Pons (tissue), 1 donor: ENCODE data around the gene TTLL11.

Experiments
- DNase-seq: peaks from one replicate; pipeline ENCODE4 v3.0.0-alpha.2; 2016; ENCODE audit warnings: low spot score

Gene TTLL11

DNA sequence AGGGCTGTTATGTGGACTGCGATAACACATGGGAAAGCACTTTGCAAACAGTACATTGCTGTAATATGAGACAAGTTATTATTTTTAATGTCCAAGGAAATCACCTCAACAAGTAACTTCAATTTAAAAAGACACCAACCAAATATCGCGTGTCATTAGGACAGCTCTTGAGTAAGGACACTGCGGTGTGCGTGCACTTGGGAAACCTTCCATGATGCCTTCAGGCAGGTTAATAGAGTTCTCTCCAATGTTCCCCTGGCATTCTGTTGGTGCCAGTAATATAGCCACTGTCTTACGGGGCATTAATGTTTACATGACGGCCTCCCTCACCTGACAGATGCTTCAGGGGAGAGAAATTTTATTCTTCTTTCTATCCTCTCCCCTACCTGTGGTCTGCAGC, 42.9 kb downstream of the TTLL11 start:
- no peak for DNase-seq

DNA sequence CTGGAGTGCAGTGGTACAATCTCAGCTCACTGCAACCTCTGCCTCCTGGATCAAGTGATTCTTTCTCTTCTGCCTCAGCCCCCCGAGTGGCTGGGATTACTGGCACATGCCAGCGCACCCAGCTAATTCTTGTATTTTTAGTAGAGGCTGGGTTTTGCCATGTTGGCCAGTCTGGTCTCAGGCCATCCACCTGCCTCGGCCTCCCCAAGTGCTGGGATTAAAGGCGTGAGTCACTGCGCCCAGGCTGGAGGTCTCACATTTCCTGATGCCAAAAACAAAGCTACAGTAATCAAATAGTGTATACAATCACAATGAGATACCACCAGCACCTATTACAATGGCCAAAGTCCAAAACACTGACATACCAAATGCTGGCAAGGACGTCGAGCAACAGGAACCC, 51.1 kb downstream of the TTLL11 start:
- no peak for DNase-seq

DNA sequence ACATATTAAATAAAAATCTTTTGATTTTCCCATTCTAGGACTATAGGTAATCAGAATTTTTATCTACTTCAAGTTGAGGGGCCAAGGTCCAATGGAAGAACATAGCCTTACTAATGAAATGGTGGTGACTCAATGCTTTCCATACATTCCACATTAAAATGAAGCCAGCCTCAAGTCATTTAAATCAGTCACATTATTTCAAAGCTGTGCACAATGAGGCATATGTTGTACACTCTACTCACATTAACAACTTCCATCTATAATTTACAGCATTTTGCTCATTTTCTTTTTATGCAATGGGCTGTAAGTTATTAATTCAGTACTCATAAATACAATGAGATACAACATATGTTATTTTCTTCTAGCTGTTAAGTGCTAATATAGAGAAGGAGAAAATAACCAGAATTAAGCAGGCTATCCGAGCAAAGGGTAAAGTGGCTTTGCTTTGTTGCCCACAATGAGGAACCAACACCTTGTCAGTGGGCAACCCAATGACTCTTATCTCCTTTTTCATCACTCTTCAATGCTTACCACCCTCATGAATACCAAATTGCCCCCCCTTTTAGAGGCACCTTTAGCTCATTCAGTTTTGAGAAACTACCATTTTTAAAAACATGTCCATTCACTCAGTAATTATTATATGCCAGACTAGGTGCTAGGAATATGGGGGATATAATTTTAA, 52.4 kb downstream of the TTLL11 start:
- DNase-seq = no peak

DNA sequence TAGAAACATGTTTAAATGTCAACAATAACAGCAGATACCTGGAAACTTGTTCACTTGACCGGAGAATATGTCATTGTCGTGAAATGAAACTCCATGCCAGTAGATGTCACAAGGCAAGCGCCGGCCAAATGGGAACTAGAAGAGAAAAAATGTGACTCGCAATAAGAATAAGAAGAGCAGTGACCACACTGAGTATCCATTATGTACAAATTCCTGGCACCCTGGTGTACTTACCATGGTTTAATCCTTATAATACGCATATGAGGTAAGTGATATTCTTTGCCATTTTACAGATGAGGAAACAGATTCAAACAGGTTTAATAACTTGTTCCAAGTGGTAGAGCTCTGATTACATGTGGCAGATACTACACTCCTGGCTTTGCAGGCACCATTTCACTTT, 53.9 kb downstream of the TTLL11 start:
- peak; percentile 89 for DNase-seq

DNA sequence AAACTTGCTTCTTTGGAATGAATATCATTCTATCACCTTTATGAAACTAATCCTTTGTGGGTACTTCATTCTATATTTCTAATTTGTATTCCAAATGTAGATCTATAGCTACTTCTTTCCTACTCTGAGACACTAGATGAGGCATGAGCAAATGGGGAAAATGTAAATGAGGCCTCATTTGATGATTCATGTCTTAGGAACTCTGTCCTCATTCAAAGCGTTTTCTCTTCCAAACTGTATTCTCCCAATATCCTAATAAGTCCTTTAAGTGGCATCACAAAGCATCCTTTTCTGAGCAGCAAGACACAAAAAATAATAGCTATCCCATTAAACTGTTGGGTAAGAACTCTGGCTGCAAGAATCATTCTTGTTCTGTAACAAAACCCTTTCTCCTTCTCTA, 56.1 kb downstream of the TTLL11 start:
- DNase-seq = no peak

DNA sequence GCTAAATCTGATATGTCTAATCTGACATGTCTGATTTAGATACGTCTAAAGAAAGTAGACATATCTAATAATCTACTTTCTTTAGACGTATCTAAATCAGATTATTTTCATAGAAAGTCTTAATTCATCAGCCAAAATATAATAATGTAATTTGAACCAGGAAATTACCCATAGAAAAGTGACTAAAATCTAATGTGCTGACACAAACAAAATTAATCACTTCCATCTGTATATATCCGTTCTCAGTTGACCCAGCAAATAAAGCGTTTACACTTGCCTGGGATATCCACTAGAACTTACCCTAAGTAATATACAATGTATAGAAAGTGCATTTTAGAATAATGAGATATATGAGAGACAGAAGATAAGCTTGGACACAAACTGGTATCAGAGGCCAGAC, 56.7 kb downstream of the TTLL11 start:
- no peak for DNase-seq

DNA sequence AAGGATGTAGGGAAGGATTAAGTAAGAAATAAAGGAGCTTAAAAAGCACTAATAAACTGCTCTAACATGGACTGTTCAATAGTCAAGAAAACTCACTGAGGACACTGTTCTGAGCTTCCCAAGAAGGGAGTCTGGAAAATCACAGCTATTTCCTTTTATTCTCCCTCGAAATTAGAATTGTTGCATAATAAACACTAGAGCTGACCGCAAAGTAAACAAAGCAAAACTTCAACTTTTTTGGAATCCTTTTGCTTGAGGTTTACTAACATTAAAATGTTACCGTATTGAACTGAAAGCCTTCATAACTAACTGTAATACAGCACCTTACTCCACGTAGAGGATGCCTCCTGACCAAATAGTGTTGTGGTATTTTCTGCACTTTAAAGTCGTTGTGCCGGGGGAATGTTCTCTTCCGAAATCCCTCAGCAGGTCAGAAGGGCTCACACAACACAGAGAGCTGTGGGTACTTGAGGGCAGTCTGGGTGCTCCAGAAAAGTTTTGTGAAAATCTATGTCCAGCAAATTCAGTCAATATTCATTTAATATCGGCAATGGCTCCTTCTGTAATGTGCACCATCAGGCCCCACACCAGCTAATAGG, 59.2 kb downstream of the TTLL11 start:
- DNase-seq = no peak

DNA sequence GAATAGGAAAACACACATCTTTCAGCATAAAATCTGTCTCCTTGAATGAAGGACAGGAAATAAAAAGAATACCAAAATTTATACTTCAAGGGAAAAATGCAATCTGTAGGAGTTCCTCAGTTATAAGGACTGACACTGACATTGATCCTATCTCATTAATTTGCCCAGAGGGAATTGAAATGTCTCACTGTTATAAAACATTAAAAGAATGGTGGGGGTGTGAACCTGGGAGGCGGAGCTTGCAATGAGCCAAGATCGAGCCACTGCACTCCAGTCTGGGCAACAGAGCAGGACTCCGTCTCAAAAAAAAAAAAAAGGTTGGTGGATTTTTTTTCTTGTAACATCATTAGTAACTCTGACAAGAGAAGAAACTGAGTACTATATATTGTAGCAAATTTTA, 60.8 kb downstream of the TTLL11 start:
- DNase-seq = no peak

DNA sequence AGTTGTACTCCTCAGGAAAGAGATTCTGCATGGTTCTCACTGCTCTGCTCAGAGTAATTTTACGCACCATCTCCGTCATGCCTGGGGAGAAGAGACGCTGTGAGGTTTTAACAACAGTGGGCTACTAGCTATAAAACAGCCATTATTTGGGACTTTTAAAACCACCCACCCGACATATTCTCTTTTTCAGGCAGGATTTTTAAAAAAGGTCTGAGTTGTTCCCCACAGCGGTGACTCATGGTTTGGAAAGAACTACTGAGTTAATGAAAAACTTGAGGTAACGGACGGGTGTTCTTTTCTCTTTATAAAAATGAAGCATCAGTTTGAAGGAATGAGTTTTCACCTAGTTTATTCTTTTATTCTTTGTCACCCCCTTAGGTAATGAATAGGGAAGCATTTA, 61.3 kb downstream of the TTLL11 start:
- DNase-seq = no peak

DNA sequence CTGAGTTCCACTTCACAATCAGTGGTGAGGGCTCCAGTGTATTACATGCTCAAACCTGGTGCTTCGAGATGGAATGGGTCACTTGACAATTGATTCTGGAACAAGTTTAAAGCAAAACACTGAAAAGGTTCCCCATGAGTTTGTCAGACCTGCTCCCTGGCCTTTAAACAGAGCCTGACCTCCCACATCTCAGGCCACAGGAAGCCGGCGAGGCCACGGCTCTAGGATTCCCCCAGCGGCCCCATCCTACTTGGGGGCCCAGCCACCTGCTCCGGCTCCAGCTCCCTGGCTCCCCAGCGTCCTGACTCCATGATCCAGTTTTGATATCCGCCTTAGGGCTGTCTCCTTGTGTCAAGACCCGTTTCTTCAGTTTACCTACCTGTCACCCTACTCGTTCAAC, 62.0 kb downstream of the TTLL11 start:
- no peak for DNase-seq

DNA sequence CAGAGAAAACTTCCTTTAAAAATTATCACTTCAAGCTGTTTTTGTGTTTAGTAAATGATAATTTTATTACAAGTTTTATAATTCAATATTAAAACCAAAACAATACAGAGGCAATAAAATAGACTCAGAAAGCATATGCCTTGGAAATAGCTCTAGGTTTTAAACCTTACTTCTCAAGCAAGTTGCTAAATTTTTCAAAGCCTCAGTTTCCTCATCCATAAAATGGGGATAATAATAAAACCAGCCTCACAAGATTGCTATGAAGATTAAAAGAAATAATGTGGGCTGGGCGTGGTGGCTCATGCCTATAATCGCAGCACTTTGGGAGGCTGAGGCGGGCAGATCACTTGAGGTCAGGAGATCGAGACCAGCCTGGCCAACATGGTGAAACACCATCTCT, 62.8 kb downstream of the TTLL11 start:
- no peak for DNase-seq

DNA sequence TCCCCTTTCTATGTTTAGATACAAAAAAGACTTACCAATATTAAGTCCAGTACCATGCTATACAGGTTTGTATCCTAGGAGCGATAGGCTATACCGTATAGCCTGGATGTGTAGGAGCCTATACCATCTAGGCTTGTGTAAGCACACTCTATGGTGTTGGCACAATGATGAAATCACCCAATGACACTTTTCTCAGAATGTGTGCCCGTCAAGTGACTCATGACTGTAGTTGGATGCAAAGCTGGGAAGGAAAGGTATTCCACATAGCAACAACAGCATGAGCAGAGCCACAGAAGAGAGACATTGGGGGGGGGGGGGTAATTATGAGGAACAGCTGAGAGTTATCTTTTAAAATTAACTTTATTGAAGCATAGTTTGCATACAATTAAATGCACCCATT, 63.2 kb downstream of the TTLL11 start:
- no peak for DNase-seq

DNA sequence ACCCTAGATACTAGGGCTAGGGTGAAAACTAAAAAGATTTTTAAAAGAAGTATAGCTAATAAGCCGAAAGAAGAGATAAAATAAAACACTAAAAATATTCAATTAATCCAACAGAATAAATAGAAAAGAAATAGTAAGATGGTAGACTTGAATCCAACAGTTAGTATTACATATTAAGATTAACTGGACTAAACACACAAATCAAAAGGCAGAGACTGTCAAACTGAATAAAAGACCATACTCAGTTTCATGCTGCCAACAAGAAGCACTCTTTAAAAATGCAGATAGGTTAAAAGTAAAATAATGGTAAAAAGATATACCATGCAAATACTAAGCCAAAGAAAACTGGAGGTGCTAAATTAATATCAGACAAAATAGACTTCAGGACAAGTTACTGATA, 65.0 kb downstream of the TTLL11 start:
- no peak for DNase-seq

DNA sequence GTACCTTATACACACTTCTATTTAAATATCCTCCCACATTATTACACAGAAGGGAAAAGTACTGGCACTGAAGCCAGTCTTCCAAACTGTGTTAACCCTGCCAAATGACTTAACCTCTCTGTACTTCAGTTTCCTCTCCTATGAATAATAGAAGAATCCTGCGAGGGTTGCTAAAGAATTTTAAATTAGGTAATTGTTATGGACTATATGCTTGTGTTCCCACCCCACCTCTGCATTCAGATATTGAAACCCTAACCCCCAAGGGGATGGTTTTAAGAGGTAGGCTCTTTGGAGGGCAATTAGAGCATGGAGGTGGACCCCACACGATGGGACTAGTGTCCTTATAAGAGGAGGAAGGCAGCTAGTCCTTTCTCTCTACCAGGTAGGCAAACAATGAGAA, 72.7 kb downstream of the TTLL11 start:
- no peak for DNase-seq

DNA sequence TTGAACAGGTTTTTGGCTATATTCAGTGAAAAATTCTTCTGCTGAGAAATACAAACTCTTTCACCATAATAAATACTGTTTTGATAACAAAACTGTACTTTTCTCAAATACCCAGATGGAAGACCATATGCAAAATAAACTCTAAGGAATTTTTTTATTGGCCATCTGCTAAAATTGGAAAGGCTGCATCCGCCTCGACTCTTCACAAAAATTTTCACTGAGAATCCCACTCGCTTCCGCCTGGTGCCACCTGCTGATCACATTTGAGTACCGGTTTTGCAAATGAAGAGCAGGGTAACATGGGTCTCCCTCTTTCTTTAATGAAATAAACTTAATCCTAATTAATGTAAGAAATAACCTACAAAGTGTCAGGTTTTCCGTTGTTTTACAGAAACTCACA, 76.4 kb downstream of the TTLL11 start:
- peak; percentile 58 for DNase-seq

DNA sequence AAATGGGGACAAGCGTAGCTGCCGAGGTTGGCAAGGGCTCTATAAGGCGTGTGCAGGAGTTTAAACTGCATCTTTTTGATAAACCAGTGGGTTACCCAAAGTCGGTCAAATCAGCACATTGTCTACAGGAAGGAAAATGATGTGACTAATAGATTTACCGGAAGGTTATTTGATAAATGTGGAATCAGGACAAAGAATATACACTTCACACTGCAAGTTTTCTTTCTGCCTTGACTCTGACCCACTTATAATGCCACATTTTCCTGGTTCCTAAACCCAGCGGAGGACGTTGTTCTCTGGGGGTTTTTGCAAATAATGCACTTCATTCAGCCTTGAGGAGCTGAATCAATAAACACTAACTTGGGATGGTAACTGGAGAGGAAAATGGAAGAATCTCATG, 76.8 kb downstream of the TTLL11 start:
- DNase-seq = peak; percentile 53

DNA sequence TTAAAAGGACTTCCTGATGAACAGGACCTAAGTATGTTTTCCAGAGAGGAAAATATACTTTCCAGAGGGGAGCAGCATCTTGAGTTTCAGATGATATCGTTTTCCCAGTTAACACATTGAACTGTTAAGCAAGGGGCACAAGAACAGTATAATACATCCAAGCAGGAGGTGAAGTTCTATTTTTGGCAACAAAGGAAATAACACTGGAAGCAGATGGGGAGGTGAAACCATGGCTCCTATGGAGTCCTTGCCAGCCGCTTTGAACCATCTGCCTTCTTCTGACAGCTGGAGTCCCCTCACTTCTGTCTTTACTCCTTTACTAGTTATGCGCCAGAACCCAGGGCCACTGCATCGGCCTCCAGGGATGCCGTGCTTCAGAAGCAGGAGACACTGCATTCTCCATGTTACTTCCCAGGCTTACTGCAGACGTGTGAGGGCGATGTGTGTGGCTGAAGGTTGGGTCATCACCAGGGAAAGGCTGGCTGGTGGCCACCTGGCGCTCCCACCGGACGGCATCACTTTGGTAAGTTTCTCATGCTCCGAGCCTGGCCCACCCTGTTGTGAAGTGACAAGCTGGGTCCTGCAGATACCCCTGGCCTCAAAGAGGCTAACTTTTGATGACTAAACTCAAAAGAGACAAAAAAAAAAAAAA, 77.8 kb downstream of the TTLL11 start:
- DNase-seq = no peak

DNA sequence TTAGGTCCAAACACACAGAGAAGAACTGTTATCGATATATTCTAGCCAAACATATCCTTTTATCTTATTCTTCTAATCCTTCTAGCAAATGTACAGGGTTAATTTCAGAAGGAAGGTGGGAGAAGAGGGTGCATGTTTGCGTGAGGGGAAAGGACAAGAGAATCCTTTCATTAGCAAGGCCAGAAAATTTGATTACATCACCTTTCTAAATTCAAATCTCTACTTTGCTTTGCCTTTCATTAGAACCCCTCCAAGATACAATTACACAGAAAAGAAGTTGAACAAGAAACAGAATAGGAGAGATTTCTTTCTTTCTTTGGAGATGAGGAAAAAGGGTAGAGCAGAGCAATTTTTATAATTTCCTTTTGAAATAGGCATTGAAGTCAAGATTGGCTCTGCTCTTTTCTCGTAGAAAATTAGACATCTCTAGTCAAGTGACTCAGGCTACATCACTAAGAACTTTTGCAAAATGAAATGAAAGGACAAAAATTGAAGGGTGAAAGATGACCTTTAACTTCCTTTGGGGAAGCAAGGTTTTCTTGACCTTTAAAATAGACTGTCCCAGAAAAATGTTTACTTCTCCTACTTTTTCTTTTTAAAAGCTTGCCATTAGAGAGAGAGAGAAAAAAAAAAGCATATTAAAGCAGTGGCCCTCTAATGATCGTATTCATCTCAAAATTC, 81.2 kb downstream of the TTLL11 start:
- no peak for DNase-seq

DNA sequence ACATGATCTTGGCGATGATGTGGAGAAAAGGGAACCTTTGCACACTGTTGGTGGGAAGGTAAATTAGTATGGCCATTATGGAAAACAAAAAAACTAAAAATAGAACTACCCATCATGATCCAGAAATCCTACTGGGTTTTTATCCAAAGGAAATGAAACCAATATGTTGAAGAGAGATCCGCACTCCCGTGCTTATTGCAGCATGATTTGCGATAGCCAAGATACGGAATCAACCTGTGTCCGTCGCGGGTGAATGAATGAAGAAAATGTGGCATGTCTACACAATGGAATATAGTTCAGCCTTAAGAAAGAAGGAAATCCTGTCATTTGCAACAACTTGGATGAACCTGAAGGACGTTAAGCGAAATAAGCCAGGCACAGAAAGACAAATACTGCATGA, 84.5 kb downstream of the TTLL11 start:
- DNase-seq = no peak

DNA sequence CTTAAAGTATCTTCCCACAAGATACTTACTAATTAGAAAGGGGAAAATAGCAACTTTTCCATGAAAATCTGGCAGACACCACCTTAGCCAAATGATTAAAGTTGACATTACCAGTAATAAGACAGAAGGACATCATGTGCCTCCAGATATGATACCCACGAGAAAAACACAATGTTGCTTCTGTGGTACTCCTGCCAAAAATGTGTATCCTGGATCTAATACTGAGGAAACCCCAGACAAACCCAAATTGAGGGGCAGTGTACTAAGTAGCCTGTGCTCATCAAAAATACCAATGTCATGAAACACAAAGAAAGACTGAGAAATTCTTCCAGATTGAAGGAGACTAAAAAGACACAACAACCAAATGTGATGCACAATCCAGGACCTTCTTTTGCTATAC, 85.3 kb downstream of the TTLL11 start:
- no peak for DNase-seq

DNA sequence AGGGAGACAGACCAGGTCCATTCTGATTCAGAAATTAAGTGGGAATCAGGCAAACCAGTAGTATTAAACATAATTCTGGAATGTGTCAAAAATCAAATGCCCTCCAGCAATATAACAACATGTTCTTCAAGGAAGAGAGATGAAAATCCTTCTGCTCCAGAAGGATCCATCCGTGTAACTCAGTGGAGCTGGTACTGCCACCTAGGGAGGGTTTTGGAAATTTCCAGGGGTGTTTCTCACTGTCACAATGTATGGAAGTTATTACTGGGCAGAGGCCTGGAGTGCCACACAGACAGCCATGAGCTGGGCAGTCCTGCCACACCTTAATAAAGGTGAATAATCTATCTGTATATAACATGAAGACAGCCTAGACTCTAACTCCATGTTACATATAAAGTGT, 87.5 kb downstream of the TTLL11 start:
- no peak for DNase-seq

DNA sequence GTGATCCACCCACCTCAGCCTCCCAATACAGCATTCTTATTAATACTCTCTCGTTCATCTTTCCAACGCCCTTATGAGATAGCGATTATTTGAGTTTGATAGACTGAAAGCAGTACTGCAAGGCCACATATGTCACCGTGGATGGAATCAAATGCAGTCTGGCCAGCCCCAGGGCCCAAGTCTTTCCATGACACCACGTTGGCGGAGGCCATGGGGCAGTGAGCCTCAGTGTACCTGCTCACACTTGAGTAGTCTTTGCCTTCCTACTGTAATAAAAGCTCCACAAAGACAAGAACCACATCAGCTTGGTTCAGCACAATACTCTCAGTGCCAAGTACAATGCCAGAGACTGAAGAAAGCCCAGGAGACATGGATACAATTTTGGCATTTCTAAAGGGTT, 88.5 kb downstream of the TTLL11 start:
- DNase-seq = no peak

DNA sequence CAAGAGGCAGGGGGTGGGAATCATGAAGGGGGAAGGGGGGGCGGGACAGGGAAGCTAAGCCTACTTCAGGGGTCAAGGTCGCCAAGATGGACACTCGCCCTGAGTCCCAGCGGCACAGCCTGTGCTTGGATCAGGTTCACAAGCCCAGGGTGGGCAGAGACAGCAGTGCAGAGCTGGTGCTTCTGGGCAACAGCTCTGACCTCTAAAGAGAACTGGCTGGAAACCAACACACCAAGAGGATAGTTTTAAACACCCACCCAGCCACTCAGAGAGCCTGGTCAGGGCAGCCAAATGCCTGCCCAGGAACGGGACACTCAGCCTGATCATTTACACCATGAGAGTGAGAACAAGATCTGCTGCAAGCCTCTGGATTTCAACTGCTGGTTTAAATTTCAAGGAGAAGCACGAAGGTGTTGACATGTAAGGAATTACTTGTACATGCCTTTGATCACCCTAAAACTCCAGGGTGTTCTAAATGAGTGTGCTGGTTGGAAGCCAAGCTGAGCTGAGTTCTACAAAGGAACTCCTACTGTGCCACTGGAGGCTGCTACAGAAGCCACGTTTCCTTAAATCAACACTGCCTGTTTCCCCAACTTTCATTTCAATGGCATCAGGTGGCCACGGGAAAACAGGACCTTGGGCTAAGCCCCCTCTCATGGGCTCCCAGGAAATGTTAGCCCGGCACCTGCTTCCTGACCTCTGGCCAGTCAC, 91.5 kb downstream of the TTLL11 start:
- no peak for DNase-seq
